IPS DF 6.9 (cell line): Measurements from ENCODE around the gene GLIS1.

Experiments used
- DNase-seq: peaks from one replicate; pipeline ENCODE4 v3.0.0-alpha.2; 2013; ENCODE audit warnings: low read depth, low spot score
- H3K27ac ChIP-seq: one replicate; pipeline ENCODE4 v1.5.1; 2013; ENCODE audit warnings: low read length, control low read depth
- H3K27me3 ChIP-seq: 2 replicates; pipeline ENCODE4 v1.6.1; 2013; ENCODE audit warnings: mild to moderate bottlenecking, low read length; ENCODE audit not compliant: control insufficient read depth, insufficient read depth
- H3K36me3 ChIP-seq: 2 replicates; pipeline ENCODE4 v1.6.1; 2013; ENCODE audit warnings: low read length; ENCODE audit not compliant: control insufficient read depth, insufficient read depth
- H3K4me1 ChIP-seq: 2 replicates; pipeline ENCODE4 v1.6.1; 2013; ENCODE audit warnings: low read length; ENCODE audit not compliant: control insufficient read depth, insufficient read depth
- H3K4me3 ChIP-seq: 2 replicates; pipeline ENCODE4 v1.5.1; 2013; ENCODE audit warnings: mild to moderate bottlenecking, low read length
- H3K9me3 ChIP-seq: 2 replicates; pipeline ENCODE4 v1.6.1; 2013; ENCODE audit warnings: low read length, inconsistent platforms; ENCODE audit not compliant: control insufficient read depth, insufficient read depth
- WGBS: extraction: QIAGEN DNeasy Blood & Tissue Kit; methylation state at CpG from one replicate; pipeline ENCODE4 v1.1.7; 2013; ENCODE audit warnings: mixed read lengths, missing lambda C conversion rate; ENCODE audit not compliant: insufficient read length, insufficient coverage; 5-methylcytosine and 5-hydroxymethylcytosine counted together

Gene GLIS1

GRCh38 chr1:53588053-53588779 is 150.7 kb downstream of the GLIS1 start:
- H3K9me3 ChIP-seq: no peaks in the 10 kb centered on the region
- no peaks in the 10 kb centered on the region for H3K27me3 ChIP-seq
- no peak for DNase-seq
- H3K36me3 ChIP-seq: no peaks in the 10 kb centered on the region
- WGBS: no CpG with 5 or more reads among the region's 6 CpGs
- H3K4me3 ChIP-seq: no peak overlapping the region
- H3K27ac ChIP-seq: no peak overlapping the region
- no peaks in the 10 kb centered on the region for H3K4me1 ChIP-seq

GRCh38 chr1:53587252-53587988 is 151.5 kb downstream of the GLIS1 start:
- DNase-seq: no peak
- WGBS: no CpG with 5 or more reads among the region's 4 CpGs
- Histone ChIP-seq H3K36me3 (no peaks in the 10 kb centered on the region), H3K27ac (no peak overlapping the region), H3K4me3 (no peak overlapping the region), H3K27me3 (no peaks in the 10 kb centered on the region), H3K4me1 (no peaks in the 10 kb centered on the region), H3K9me3 (no peaks in the 10 kb centered on the region)

- Histone ChIP-seq H3K4me1 (no peaks in the 10 kb centered on the region), H3K27ac (no peak overlapping the region), H3K4me3 (no peak overlapping the region), H3K36me3 (no peaks in the 10 kb centered on the region), H3K9me3 (no peaks in the 10 kb centered on the region), H3K27me3 (no peaks in the 10 kb centered on the region)
- WGBS: no CpG with 5 or more reads among the region's 2 CpGs
- DNase-seq: no peak
Observed at GRCh38 chr1:53586765-53587164, 152.2 kb downstream of the GLIS1 start.

- no peaks in the 10 kb centered on the region for H3K4me1 ChIP-seq
- no CpG with 5 or more reads among the region's 1 CpG for WGBS
Observed at GRCh38 chr1:53585565-53585964, 153.4 kb downstream of the GLIS1 start.

GRCh38 chr1:53585129-53585528 is 153.8 kb downstream of the GLIS1 start:
- no peak overlapping the region for H3K27ac ChIP-seq
- no peak overlapping the region for H3K4me3 ChIP-seq
- H3K36me3 ChIP-seq: no peaks in the 10 kb centered on the region
- H3K9me3 ChIP-seq: no peaks in the 10 kb centered on the region
- no peaks in the 10 kb centered on the region for H3K4me1 ChIP-seq
- H3K27me3 ChIP-seq: no peaks in the 10 kb centered on the region
- no peak for DNase-seq
- no CpG with 5 or more reads among the region's 5 CpGs for WGBS

More at GRCh38 chr1:53585565-53585964, 153.4 kb downstream of the GLIS1 start:
- H3K9me3 ChIP-seq: no peaks in the 10 kb centered on the region
- DNase-seq: no peak
- no peaks in the 10 kb centered on the region for H3K27me3 ChIP-seq
- no peak overlapping the region for H3K4me3 ChIP-seq
- no peaks in the 10 kb centered on the region for H3K36me3 ChIP-seq
- H3K27ac ChIP-seq: no peak overlapping the region

- Histone ChIP-seq H3K27ac (no peak overlapping the region), H3K36me3 (no peaks in the 10 kb centered on the region), H3K4me1 (no peaks in the 10 kb centered on the region), H3K4me3 (no peak overlapping the region), H3K9me3 (no peaks in the 10 kb centered on the region), H3K27me3 (no peaks in the 10 kb centered on the region)
- DNase-seq: no peak
- WGBS: no CpG with 5 or more reads among the region's 2 CpGs
Observed at GRCh38 chr1:53584777-53585107, 154.2 kb downstream of the GLIS1 start.

- H3K9me3 ChIP-seq: no peaks in the 10 kb centered on the region
- no peak overlapping the region for H3K4me3 ChIP-seq
- no peak for DNase-seq
- no peaks in the 10 kb centered on the region for H3K4me1 ChIP-seq
- no peaks in the 10 kb centered on the region for H3K36me3 ChIP-seq
- no peak overlapping the region for H3K27ac ChIP-seq
- no CpG with 5 or more reads among the region's 11 CpGs for WGBS
- no peaks in the 10 kb centered on the region for H3K27me3 ChIP-seq
Observed at GRCh38 chr1:53583868-53584776, 154.8 kb downstream of the GLIS1 start.

- Histone ChIP-seq H3K9me3 (no peaks in the 10 kb centered on the region), H3K27ac (no peak overlapping the region), H3K36me3 (no peaks in the 10 kb centered on the region), H3K27me3 (no peaks in the 10 kb centered on the region), H3K4me1 (no peaks in the 10 kb centered on the region), H3K4me3 (no peak overlapping the region)
- DNase-seq: no peak
- no CpG with 5 or more reads among the region's 13 CpGs for WGBS
Observed at GRCh38 chr1:53583021-53583867, 155.7 kb downstream of the GLIS1 start.

GRCh38 chr1:53582211-53583020 is 156.5 kb downstream of the GLIS1 start:
- H3K27ac ChIP-seq: no peak overlapping the region
- no peaks in the 10 kb centered on the region for H3K36me3 ChIP-seq
- no CpG with 5 or more reads among the region's 8 CpGs for WGBS
- no peak for DNase-seq
- no peak overlapping the region for H3K4me3 ChIP-seq
- no peaks in the 10 kb centered on the region for H3K4me1 ChIP-seq
- no peaks in the 10 kb centered on the region for H3K27me3 ChIP-seq
- H3K9me3 ChIP-seq: no peaks in the 10 kb centered on the region
